Choroid plexus epithelial cell (primary cell): Measurements from ENCODE around the gene ATP10A.

Experiments used
- DNase-seq: peaks from one replicate; pipeline ENCODE4 v3.0.0-alpha.2; 2010; ENCODE audit warnings: low read depth
- H3K4me3 ChIP-seq: 2 replicates; pipeline ENCODE4 v1.5.1; 2011; ENCODE audit warnings: low read depth, mild to moderate bottlenecking, control low read depth, low read length, moderate library complexity
- CTCF ChIP-seq: conservative IDR thresholded peaks from 2 replicates; pipeline ENCODE4 v1.5.1; 2011; ENCODE audit warnings: low read depth, mild to moderate bottlenecking, control low read depth, inconsistent platforms, low read length, moderate library complexity

The ATP10A gene

GRCh38 chr15:25659251-25659650, 203.9 kb downstream of the ATP10A start:
- no peak for DNase-seq
- no peak for TF ChIP-seq CTCF
- H3K4me3 ChIP-seq, result no peak overlapping the region

- H3K4me3 ChIP-seq, result no peak overlapping the region
- DNase-seq, result no peak
- no peak for TF ChIP-seq CTCF
Observed at GRCh38 chr15:25658560-25658959, 204.6 kb downstream of the ATP10A start.

GRCh38 chr15:25655207-25655948, 207.7 kb downstream of the ATP10A start:
- TF ChIP-seq CTCF, result no peak
- H3K4me3 ChIP-seq, result no peak overlapping the region
- DNase-seq, result no peak

GRCh38 chr15:25653371-25653770, 209.8 kb downstream of the ATP10A start:
- TF ChIP-seq CTCF, result no peak
- DNase-seq, result no peak
- no peak overlapping the region for H3K4me3 ChIP-seq

- TF ChIP-seq CTCF, result no peak
- no peak overlapping the region for H3K4me3 ChIP-seq
- DNase-seq, result no peak
Observed at GRCh38 chr15:25652704-25653103, 210.4 kb downstream of the ATP10A start.

- no peak overlapping the region for H3K4me3 ChIP-seq
- no peak for DNase-seq
- TF ChIP-seq CTCF, result no peak
Observed at GRCh38 chr15:25649390-25649789, 213.7 kb downstream of the ATP10A start.

GRCh38 chr15:25643120-25643519, 220.0 kb downstream of the ATP10A start:
- TF ChIP-seq CTCF, result no peak
- no peak overlapping the region for H3K4me3 ChIP-seq
- no peak for DNase-seq
